ENCODE data around the gene SLC24A2.
"Not testable (repeated sequence)": the region's sequence is repeated elsewhere in the genome, so short reads cannot be mapped to it uniquely, and the experiment has no call there.

SLC24A2 gene

DNA sequence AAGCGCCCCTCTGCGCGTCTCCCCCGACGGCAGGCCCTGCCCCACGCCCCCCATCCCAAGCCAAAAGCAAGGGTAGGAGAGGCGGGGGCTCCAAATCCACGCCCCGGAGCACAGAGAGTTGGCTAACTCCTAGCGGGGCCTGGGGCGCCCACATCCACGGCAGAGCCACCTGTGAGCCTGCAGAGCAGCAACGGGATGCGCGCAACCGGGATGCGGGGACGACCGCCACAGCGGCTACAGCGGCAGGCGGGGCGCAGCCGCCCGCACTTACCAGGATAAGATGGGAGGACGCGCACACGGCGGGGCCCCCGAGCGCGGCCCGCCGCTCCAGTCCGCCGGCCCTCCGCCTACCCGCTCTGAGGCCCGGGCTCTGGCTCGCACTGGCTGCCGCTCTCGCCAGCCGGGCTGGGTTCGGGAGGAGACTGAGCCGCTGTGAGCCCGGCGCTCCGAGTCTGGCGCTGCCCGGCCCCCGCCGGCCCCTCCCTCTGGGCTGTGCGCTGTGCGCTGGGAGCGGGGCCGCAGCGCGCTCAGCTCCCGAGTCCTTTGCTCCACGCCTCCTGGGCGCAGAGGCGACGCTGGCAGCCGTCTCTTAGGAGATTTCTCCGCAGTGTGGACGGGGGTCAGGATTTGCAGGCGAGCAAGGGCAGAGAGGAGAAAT is at the start of gene SLC24A2:
Gene SLC24A2 (minus strand): TSS at position 424 of the 658 bp plus-strand sequence.
- no peak for DNase-seq (ENCODE audit: low read depth)

DNA sequence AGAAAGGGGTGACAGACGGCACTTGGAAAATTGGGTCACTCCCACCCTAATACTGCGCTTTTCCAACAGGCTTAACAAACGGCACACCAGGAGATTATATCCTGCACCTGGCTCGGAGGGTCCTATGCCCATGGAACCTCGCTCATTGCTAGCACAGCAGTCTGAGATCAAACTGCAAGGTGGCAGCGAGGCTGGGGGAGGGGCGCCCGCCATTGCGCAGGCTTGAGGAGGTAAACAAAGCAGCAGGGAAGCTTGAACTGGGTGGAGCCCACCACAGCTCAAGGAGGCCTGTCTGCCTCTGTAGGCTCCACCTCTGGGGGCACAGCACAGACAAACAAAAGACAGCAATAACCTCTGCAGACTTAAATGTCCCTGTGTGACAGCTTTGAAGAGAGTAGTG is 44.5 kb upstream of the SLC24A2 start:
- not testable (repeated sequence) for DNase-seq (ENCODE audit: low read depth)

DNA sequence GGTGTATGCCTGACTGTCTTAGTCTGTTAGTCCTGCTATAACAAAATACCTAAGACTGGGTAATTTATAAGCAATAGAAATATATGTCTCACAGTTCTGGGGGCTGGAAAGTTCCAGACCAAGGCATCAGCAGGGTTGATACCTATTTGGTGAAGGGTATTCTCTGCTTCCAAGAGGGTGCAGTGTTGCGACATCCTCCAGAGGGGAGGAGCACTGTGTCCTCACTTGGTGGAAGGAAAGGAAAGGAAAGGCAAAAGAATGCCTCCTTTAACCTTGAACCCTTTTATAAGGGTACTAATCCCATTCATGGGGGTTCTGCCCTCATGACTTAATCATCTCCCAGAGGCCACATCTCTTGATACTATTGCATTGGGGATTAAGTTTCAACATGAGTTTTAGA is 42.0 kb upstream of the SLC24A2 start:
- DNase-seq (ENCODE audit: low read depth): no peak

DNA sequence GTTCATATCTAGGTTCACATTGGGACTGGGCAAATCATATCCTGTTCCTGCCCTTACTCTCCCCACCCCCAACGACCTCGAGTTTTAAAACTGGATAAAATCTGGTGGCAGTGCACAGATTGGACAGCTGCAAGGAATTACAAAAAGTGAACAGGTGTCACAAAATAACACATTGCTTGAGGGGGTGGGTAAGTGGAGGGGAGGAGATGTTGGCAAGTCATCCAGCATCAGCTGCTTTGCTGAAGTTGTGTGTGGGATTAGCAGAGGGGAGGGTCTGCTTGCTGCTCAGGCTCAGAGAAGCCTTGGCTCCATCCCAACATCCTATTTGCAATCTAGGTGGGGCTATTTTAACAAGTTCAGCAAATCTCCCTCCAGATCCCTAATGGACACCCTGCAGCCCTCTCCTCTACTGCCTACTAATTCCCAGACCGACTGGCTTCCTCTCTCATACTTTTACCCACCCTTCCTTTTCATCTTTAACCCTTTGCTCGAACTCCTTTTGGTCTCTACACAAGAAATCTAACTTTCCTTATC is 39.8 kb upstream of the SLC24A2 start:
- no peak for DNase-seq (ENCODE audit: low read depth)

DNA sequence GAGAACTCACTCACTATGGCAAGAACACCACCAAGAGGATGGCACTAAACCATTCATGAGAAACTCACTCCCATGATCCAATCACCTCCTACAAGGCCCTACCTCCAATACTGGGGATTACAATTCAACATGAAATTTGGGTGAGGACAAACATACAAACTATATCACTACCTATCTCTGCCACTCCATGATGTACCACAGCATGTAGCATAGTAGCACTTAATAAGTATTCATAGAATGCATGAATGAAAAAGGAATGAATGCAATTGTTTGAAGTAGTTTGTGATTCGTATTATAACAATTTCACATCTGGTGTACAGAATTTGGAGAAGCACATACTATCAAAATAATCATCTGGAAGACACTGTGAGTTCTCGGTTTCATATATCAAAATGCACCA is 27.9 kb upstream of the SLC24A2 start:
- DNase-seq (ENCODE audit: low read depth): no peak

DNA sequence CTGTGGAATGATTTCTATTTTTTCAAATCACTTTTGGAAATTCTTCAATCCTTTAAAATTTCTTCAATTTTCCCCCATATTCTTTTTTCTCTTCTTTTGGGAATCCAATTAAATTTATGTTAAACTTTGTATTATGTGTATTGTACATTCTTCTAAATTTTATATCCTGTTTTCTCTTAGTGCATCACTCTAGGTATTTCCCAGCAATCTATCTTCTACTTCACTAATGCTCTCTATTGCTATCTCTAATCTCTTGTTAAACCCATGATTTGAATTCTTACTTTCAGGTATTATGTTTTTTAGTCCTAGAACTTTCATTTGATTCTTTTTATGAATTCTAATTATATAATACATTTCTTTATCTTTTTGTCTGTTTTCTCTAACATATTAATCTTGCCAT is 23.4 kb upstream of the SLC24A2 start:
- DNase-seq (ENCODE audit: low read depth): no peak

DNA sequence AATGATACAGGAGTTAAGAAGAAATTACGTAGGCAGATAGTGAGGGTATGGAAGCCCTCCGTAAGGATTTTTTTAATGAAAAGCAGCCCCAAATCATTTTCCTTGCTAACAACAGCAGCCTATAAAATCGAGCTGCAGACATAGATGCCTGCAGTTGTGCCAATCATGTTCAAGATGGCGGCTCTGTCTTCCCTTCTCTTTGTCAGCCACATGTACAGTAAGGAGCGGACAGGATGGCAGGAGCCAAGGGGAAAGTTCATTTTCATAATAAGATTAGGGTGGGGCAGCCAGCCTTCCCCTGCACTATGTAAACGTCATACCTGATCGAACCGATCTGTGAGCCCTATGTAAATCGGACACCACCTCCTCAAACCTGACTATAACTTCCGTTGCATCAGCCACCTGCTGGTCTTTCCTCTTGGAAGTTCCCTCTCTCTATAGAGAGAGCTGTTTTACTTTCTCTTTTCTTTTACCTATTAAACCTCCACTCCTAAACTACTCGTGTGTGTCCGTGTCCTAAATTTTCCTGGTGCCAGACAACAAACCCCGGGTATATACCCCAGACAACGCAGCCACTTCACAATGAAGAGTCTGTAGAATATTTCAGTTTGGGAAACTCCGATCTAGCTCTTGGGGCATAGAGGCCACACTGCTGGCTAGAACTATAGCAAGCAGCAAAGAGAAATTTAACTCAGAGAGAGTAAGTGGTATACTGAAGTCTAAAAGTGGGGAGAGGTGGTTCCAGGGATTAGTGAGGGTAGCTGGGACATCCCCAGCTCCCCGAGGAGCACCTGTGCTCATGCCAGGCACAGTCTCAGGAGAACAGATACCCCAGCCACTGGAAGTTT is 20.8 kb upstream of the SLC24A2 start:
- no peak for DNase-seq (ENCODE audit: low read depth)

DNA sequence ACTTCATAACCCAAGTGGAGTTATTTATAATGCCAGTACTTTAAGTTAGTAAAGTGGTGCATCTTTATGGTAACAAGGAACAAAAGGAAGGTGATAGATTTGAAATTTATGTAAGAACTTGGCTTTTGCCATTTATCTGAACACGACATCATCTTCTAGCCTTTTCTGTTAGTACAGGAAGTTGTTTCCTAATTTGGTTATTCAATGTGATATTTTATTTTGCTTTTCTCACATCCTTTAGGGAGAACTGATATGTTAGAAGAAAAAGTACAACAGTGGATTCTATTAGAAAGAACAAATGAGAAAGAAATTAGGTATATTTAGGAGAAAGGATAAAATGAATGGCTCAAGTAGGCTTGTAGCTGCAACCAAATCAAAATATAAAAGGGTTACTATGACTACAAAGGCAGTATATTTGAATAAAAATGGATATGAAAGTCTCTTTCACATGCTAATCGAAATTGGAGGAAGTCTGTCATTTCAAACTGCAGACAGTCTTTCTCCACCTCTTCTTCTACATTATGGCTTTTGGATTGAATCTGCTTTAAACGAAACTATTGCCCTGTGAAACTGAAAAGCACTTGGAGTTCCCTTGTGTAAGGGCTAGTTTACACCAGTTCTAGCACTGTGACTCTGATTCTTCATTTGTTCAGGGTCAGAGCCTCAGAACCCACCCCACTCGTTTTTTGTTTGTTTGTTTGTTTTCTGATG is 18.5 kb upstream of the SLC24A2 start:
- DNase-seq (ENCODE audit: low read depth): no peak

DNA sequence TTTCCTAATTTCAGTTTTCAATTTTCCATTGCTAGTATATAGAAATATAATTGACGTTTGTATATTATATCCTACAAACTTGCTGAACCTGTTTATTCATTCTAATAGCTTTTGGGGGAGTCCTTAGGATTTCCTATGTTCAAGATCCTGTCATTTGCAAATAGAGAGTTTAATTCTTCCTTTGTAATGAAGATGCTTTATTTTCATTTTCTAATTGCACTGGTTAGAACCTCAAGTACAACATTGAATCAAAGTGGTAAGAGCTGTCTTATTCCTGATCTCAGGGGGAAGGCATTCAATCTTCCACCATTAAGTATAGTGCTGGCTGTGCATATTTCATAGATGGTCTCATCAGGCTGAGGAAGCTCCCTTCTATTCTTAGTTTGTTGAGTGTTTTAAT is 15.6 kb upstream of the SLC24A2 start:
- DNase-seq (ENCODE audit: low read depth): no peak

DNA sequence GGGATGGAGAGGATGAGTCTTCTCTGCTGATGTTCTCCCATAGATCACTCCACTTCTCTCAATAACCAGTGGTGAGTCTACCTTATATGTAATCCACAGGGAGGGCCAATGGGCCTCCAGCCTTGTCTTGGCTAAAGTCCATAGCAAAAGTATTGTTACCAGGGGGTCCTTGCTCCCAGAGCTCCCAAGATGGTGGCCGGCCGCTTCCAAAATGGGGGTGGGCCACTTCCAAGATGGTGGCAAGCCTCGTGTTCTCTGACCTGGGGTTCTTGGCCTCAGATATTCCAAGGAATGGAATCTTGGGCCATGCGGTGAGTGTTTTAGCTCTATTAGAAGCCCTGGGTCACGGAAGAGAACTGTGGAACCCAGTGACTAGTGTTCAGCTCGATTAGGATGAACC is 12.0 kb upstream of the SLC24A2 start:
- DNase-seq (ENCODE audit: low read depth): no peak

DNA sequence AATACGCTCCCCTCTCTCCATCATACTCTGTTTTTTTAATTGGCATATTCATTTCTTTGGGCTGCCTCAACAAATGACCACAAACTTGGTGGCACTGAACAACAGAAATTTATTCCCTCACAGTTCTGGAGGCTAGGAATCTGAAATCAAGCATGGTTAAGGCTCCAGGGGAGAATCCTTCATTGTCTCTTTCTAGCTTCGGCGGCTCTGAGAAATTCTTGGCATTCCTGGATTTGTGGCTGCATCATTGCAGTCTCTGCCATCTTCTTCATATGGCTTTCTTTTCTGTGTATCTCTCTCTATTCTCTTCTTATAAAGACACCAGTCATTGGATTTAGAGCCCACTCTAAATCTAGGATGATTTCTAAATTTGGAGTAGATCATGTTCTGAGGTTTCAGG is 10.9 kb upstream of the SLC24A2 start:
- no peak for DNase-seq (ENCODE audit: low read depth)

DNA sequence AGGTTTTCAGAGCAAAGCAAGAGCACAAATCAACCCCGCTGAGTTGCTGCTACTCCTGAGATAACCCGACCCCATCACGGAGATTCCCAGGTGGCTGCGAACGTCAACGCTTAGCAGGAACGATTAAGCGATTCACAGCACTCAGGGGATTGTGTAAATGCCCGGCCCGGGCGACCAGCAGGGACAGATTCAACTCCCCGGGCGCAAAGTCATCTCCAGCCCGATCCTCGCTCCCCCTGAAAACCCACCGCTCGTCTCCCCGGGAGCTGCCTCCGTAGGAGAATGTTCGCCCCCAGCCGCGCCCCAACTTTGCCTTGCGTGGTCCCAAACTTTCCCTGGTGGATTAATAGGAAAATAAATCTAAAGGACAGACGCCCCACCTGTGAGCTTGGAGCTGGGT is 685 bp downstream of the SLC24A2 start:
- no peak for DNase-seq (ENCODE audit: low read depth)

DNA sequence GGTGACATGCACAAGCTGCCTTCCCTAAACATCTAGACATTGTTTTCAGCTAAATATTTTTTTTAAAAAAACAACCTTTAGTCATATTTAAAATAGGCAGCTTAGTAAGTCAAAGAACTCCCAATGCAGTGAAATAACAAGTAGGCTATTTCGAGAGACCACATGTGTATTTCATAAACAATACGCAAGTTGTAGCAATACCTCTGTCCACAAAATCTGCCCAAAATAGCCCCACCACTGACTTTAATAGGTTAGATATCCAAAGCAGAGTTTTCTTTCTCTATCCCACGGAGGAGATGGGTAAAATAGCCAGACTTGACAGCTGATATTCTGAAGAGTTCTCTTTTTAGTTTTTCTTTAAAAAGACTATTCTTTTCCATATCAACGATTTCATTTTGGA is 1.2 kb downstream of the SLC24A2 start:
- DNase-seq (ENCODE audit: low read depth): no peak

DNA sequence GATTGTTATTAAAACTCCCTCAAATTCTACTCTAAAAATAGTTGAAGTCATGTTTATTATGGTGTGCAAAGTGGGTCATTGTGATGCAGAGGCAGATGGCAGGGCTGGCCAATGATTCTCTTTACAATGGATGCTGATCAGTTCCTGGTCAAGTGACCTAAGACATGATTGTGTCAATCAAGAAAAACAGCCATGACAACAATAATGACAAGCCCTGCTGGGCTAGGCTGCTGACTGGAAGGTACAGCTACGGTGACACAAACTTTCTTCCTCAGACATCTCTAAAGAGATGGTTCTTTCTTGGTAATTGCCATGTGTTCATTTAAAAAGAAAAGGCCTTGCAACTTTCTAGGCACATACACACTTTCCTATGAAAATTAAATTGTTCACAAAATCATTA is 3.6 kb downstream of the SLC24A2 start:
- no peak for DNase-seq (ENCODE audit: low read depth)

DNA sequence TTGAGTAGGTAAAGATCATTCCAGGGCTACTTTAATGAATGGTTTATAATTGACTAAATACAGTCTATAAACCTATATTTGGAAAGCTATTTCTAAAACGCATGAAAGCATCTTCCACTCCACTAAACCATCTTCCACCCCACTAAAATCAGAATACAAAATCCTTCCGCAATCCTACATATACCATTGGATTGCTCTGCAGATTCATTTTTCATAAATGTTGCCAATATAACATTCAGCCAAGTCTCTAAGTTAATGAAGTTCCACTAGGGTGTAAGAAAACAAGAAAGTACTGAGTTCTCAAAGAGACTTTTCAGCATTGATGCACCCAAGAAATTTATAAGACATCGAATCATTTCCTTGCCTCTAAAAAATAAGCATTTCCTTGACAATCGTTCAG is 4.7 kb downstream of the SLC24A2 start:
- no peak for DNase-seq (ENCODE audit: low read depth)

DNA sequence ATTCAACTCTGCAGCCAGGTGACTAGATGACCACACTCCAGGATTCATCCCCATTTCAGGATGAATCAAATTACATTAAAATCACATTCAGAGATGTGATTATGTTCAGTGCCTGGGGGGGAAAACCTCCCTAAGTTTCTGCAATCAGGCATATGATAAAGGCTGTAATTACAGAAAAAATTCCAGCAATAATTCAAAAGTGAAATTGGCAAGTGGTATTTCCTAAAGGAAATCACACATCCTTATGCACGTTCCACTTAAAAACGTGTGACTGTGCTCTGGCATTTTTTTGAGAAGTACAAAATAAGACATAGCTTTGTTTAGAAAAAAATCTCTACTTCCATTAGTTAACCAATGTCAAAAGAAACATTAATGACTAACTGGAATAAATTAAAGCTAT is 5.3 kb downstream of the SLC24A2 start:
- DNase-seq (ENCODE audit: low read depth): no peak

DNA sequence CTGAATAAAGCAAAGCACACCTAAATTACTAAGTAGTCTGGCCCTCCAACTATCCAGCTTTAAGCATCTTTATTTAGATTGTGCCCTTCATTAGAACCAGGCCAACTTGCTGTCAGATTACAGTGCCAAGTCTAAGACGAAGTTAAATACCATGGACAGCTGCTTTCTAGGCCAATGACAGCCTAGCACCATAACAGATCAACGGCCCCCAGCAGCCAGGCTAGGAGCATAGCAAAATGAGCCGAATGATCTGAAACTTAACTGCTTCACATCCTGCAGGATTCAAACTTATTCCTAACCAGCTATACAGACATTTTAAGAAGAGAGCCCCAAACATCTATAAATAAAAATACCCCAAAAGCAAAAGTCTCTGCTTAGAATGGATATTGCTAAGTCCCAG is 6.8 kb downstream of the SLC24A2 start:
- no peak for DNase-seq (ENCODE audit: low read depth)

DNA sequence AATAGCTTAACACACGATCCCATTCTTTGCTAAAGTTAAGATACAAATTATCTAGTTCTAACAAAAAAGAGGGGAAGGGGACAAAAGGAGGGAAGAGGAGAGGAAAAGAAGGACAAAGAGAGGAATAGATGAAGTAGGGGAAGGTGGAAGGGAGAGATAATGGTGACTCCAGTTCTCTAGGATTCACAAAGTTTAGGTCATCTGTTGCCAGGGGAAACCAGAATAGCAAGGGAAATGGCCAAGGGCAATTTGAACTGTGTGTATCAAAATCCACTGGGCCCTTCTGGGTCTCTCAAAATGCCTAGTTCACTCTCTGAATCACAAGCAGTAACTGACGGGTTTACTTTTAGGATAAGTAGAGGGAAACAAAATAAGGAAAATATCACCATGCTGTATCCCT is 7.6 kb downstream of the SLC24A2 start:
- no peak for DNase-seq (ENCODE audit: low read depth)

DNA sequence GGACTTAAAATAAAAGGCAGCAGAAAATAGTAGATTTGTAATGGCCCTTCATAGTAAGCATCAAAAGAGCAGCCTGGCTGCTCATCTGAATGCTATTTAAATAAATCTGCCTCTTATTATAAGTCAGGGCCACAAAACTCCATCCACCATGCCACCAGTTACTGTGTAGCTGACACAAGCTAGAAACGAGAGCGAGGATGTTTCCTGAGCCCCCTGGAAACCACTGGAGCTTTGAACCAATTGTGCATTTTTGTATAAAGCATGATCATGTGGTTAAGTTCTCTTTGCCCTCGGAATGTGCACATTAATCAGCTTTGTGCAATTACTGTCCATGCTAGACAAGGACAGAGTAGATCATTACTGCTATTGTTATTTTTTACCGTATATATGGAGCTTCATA is 17.4 kb downstream of the SLC24A2 start:
- no peak for DNase-seq (ENCODE audit: low read depth)

DNA sequence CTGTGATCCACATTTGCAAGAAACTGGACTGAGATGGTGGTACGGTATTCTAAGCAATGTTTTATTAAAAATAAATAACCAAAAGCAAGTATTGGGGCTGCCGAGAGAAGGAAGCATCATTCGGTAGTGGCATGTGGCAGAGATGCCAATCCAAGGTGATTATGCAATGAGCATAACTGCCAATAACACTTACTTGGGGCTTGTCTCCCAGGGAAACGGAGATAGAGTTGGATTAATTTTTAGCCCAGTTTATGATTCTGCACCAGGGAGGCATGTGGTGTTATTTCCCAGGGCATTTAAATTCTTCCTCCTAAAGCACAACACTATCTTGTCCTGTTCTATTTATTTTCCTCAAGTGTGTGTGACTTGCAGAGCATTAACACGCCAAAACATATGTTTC is 17.9 kb downstream of the SLC24A2 start:
- DNase-seq (ENCODE audit: low read depth): no peak

DNA sequence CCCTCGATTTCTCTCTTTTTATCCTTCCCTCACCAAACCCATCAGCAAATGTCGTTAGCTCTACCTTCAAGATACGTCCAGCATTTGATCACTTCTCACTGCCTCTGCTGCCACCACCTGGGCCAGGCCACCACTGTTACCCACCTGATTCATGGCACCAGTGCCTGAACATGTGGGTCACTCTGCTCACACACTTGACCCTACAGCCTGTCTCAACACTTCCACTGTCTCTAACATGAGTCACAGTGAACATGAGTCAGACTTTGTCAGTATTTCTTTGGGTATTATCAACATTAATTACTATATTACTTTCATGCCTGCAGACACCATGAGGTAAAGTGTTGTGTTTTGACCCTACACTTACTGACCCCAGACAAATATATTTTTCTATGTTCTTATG is 19.6 kb downstream of the SLC24A2 start:
- DNase-seq (ENCODE audit: low read depth): no peak

DNA sequence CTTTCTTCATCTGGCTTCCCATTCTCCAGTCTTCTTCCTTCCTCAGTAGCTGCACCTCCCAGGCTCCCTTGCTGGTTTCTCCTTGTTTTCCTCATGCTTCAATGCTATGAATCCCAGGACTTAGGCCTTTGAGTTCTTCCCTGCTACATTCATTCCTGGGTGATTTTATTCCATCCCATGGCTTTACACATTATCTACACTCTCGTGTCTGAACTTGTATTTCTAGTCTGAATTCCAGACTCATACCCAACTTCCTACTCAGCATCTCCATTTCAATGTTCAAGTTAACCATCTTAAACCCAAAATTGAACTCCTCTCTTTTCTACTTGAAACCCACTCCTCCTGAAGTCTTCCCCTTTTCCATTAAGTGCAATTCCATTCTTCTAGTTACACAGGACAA is 20.0 kb downstream of the SLC24A2 start:
- no peak for DNase-seq (ENCODE audit: low read depth)

DNA sequence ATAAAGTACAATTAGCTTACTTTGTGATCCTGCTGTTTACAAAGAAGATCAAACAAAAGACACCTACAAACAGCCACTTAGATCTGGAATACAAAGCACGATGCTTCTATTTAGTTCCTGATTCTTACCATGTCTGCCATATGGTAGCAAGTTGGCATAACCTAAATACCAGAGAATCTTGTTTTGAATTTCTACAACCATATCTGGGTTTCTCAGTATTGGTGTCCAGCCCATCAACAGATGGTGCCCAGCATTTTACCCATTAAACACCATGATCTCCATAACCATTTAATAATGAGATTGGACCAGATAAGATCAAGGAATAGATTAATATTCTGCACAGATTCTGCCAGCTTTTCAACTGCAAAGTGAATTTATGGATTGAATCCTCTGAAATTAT is 29.8 kb downstream of the SLC24A2 start:
- DNase-seq (ENCODE audit: low read depth): no peak
